Measurements from ENCODE around the gene RIC8A.

RIC8A gene

GRCh38 chr11:210122-210802 lies 2.8 kb downstream of the RIC8A start:
- no peak for TF ChIP-seq CTCF (IDR thresholded peaks at IDR 0.05; ENCODE audit: insufficient read depth, low read depth, low read length, missing control alignments)
- no peak for DNase-seq (ENCODE audit: low read depth)
- H3K4me3 ChIP-seq (ENCODE audit: low read depth, low read length), result no peak overlapping the region

DNA sequence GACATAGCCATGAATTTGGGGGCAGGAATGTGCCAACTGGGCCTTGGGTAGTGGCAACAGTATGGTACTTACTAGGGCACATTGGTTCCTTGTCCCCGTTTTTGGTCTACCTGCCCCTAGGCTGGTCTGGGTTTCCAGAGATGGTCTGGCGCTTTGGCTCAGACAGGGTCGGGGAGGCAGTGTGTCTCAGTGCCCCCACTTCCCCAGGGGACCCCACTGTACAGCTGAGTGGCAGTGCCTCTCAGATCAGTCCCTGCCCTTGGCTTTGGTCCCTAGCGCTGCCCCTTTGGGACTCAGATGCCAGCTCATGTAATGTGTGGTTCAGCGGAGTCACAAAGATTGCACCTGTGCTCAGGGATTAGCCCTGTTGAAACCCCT lies 3.3 kb downstream of the RIC8A start:
- H3K4me3 ChIP-seq (ENCODE audit: low read depth, low read length), result no peak overlapping the region
- no peak for DNase-seq (ENCODE audit: low read depth)
- TF ChIP-seq CTCF (IDR thresholded peaks at IDR 0.05; ENCODE audit: insufficient read depth, low read depth, low read length, missing control alignments), result no peak

DNA sequence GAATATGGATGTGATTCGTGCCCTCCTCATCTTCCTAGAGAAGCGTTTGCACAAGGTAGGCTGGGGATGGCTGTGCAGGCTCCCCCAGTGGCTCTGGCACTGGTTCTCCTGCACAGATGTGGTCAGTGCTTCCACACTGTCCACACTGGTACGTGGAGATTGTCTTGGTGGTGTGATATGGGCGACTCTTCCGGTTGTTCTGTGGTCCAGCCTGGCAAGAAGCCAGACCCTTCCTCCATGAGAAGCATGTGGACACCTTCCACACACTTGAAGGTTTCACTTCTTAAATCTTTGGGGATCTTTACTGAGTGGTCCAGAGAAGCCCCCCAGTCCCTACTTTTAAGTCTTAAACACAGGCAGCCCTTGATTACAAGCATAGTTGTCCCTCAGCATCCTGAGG lies 3.8 kb downstream of the RIC8A start:
- TF ChIP-seq CTCF (IDR thresholded peaks at IDR 0.05; ENCODE audit: insufficient read depth, low read depth, low read length, missing control alignments), result no peak
- no peak overlapping the region for H3K4me3 ChIP-seq (ENCODE audit: low read depth, low read length)

DNA sequence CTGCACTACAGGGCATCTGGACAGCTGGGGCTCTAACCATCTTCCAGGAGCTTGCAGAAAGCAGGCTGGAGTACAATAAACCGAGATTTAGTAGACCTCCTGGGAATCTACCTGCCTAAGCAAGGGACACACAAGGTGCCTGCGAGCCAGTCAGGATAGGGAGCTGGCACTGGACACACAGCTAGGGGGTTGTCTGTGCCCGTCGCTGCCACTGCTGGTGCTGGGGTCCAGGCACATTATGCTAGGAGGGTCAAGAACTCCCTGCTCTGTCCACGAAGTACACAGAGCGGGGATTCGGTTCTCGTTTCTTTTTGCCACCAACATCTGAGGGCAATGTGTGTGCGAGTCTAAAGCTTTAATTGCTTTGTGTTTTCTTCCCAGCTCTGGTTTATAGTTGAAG lies 4.2 kb downstream of the RIC8A start:
- no peak overlapping the region for H3K4me3 ChIP-seq (ENCODE audit: low read depth, low read length)
- no peak for DNase-seq (ENCODE audit: low read depth)
- no peak for TF ChIP-seq CTCF (IDR thresholded peaks at IDR 0.05; ENCODE audit: insufficient read depth, low read depth, low read length, missing control alignments)

More for the DNA sequence above, 3.8 kb downstream of the RIC8A start:
- no peak for DNase-seq (ENCODE audit: low read depth)

DNA sequence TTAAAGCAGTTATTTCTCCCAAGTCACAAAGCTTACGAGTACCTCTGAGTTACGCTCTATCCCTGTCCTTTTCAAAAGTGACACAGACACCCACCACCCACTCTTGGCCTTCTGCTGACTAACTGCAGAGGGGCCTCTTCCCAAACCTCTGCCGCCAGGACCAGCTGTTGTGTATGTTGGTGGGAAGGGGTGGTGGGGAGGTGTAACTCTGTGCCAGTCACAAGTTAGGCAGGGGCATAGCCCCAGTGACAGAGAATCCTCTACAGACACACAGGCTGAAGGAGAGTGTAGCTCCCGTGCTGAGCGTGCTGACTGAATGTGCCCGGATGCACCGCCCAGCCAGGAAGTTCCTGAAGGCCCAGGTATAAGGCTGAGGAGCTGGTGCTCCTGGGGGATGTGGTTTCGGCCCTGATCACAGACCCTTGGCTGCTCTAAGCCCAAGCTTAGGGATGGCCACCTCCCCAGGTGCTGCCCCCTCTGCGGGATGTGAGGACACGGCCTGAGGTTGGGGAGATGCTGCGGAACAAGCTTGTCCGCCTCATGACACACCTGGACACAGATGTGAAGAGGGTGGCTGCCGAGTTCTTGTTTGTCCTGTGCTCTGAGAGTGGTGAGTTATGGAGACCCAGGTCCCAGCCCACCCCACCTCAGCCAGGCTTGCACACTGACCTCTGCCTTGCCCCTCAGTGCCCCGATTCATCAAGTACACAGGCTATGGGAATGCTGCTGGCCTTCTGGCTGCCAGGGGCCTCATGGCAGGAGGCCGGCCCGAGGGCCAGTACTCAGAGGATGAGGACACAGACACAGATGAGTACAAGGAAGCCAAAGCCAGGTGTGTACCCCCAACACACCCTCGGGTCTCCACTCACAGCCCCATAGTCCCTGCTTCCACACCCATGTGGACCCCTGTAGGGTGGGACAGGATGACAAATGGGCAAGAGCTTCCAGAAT lies 4.9 kb downstream of the RIC8A start:
- no peak for TF ChIP-seq CTCF (IDR thresholded peaks at IDR 0.05; ENCODE audit: insufficient read depth, low read depth, low read length, missing control alignments)
- no peak overlapping the region for H3K4me3 ChIP-seq (ENCODE audit: low read depth, low read length)
- no peak for DNase-seq (ENCODE audit: low read depth)

DNA sequence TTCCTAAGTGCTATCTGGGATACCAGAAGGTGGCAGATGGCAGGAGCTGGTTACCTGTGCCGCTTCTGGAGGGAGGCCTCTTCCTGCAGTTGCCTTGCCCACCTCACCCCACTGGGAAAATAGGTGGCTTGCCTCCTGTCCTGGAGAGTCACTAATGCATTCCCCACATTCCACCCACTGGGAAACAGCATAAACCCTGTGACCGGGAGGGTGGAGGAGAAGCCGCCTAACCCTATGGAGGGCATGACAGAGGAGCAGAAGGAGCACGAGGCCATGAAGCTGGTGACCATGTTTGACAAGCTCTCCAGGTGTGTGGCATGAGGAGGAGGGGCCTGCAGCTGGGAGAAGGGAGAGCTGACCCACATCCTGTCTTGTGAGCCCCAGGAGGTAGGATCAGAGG lies 5.6 kb downstream of the RIC8A start:
- no peak for DNase-seq (ENCODE audit: low read depth)
- no peak overlapping the region for H3K4me3 ChIP-seq (ENCODE audit: low read depth, low read length)
- no peak for TF ChIP-seq CTCF (IDR thresholded peaks at IDR 0.05; ENCODE audit: insufficient read depth, low read depth, low read length, missing control alignments)

Data from GM12865 (cell line).